Brain microvascular endothelial cell (primary cell): Measurements from ENCODE around the gene AOC2.

ENCODE experiments used
- DNase-seq: peaks from one replicate; pipeline ENCODE4 v3.0.0-alpha.2; 2020
- H3K27ac ChIP-seq: fragments of 250-450 bp; sonication (Bioruptor Pico); 2 replicates; pipeline ENCODE4 v1.5.1; 2020; ENCODE audit warnings: mild to moderate bottlenecking, moderate library complexity
- H3K27me3 ChIP-seq: fragments of 250-450 bp; sonication (Bioruptor Pico); replicated peaks from 2 replicates; pipeline ENCODE4 v1.5.1; 2020; ENCODE audit warnings: mild to moderate bottlenecking
- H3K36me3 ChIP-seq: fragments of 250-450 bp; sonication (Bioruptor Pico); replicated peaks from 2 replicates; pipeline ENCODE4 v1.5.1; 2020; ENCODE audit warnings: mild to moderate bottlenecking
- H3K4me3 ChIP-seq: 2 replicates; pipeline ENCODE4 v1.5.1; 2011; ENCODE audit warnings: low read depth, mild to moderate bottlenecking, control low read depth, low read length, moderate library complexity
- CTCF ChIP-seq: IDR thresholded peaks from 2 replicates; pipeline ENCODE4 v1.5.1; 2011; ENCODE audit warnings: low read depth, mild to moderate bottlenecking, moderate library complexity, low read length, control low read depth, inconsistent platforms; ENCODE audit errors: missing control alignments
- in situ Hi-C: cut with HindIII; loops from 2 replicates; pipeline ENCODE4 v1.10.0; 2017; ENCODE audit warnings: low sequenced_read_pairs, low pct_ligation_motif_present

Gene AOC2

GRCh38 chr17:42798011-42798382, 46.4 kb upstream of the AOC2 start:
- Histone ChIP-seq H3K36me3 (no peaks in the 10 kb centered on the region), H3K27me3 (no peaks in the 10 kb centered on the region), H3K27ac (peak overlapping the region; percentile 33), H3K4me3 (peak overlapping the region; percentile 98)
- in situ Hi-C loops, result no loop called here
- TF ChIP-seq CTCF, result no peak
- no peak for DNase-seq

- TF ChIP-seq CTCF, result peak; percentile 24
- H3K4me3 ChIP-seq, result peak within 1 kb of the TSS; percentile 98
- peak within 1 kb of the TSS; percentile 33 for H3K27ac ChIP-seq
- H3K27me3 ChIP-seq, result no peaks in the 10 kb centered on the region
- in situ Hi-C loops, result no loop called here
- peak; percentile 78 for DNase-seq
- H3K36me3 ChIP-seq, result no peaks in the 10 kb centered on the region
Observed at GRCh38 chr17:42798383-42799380, 45.7 kb upstream of the AOC2 start, which contains the start of the genes CNTD1 and COA3. CNTD1 (plus strand) TSS chr17:42798861; CDS start chr17:42799068, 207 bp downstream. COA3 (minus strand) TSS chr17:42798704; CDS start chr17:42798681, 23 bp downstream.

GRCh38 chr17:42803074-42803883, 41.1 kb upstream of the AOC2 start:
- no peak overlapping the region for H3K4me3 ChIP-seq
- DNase-seq, result no peak
- in situ Hi-C loops, result no loop called here
- no peak overlapping the region for H3K27ac ChIP-seq
- TF ChIP-seq CTCF, result no peak
- no peaks in the 10 kb centered on the region for H3K36me3 ChIP-seq
- H3K27me3 ChIP-seq, result no peaks in the 10 kb centered on the region

DNA sequence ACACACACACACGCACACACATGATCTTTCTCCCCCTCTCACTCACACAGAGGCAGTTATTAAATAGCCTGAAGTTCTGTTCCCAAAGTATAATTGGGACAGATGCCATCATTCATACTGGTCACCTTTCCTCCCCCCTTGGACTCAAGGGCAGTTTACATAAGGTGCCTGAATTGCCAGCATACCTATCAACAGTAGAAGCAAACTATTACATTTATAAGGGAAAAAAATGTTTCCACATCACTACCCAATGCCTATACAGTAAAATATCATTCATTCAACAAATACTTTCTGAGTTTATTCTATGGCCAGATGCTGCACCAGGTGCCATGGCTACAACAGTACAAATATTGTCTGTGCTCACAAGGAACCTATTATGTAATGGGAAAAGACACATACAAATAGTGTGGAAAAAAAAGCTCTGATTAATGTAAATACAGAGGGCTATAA, 39.4 kb upstream of the AOC2 start:
- TF ChIP-seq CTCF, result no peak
- no peaks in the 10 kb centered on the region for H3K27me3 ChIP-seq
- H3K36me3 ChIP-seq, result no peaks in the 10 kb centered on the region
- H3K27ac ChIP-seq, result no peak overlapping the region
- no peak overlapping the region for H3K4me3 ChIP-seq
- in situ Hi-C loops, result no loop called here
- no peak for DNase-seq

DNA sequence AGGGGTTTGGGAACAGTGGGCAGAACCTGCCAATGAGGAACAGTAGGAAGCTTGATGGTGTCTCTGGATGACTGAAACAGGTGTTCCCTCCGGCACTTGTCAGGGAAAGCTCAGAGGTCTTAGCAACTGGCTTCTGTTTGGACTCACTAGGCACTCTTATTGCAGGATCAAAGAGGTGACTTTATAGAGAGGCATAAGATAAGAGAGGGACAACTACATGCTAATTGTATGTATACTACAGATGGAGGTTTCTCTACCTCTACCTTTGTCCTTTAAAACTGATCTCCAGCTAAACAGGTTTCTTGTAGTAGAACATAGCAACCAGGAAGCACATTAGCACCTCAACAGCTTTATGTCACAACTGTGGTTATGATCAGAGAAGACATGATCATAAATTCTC, 38.1 kb upstream of the AOC2 start:
- Histone ChIP-seq H3K27ac (no peak overlapping the region), H3K4me3 (no peak overlapping the region), H3K27me3 (no peaks in the 10 kb centered on the region), H3K36me3 (peaks cover 3% of the 10 kb centered on the region)
- TF ChIP-seq CTCF, result no peak
- DNase-seq, result no peak
- in situ Hi-C loops, result no loop called here
